GM12874 (cell line): ENCODE measurements around the gene ANKRD6.

Experiments used
- TF ChIP-seq, protein P1 (sequence below): IDR thresholded peaks from 2 replicates; pipeline ENCODE4 v1.5.1; 2011; ENCODE audit warnings: low read depth, mild to moderate bottlenecking, control low read depth, low read length, moderate library complexity; ENCODE audit not compliant: insufficient read depth

The ANKRD6 gene

DNA sequence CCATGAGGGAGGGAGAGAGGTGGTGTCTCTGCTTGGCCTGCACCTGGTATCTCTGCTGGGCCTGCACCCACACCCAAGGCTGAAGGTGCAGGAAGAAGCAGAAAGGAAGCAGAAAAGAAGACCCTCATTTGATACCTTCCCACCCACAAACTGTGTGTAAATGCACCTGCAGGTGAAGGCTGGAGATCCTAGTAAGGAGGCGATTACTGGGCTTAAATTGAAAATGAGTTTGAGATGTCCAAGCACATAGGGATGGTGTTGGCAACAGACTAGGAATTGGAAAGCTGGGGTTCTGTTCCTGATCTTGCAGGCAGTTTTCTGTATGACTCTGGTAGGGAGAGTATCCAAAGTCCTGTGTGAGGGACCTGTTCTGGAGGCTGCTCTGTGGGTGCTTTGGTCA lies 130.9 kb downstream of the ANKRD6 start:
- TF ChIP-seq, protein P1, sequence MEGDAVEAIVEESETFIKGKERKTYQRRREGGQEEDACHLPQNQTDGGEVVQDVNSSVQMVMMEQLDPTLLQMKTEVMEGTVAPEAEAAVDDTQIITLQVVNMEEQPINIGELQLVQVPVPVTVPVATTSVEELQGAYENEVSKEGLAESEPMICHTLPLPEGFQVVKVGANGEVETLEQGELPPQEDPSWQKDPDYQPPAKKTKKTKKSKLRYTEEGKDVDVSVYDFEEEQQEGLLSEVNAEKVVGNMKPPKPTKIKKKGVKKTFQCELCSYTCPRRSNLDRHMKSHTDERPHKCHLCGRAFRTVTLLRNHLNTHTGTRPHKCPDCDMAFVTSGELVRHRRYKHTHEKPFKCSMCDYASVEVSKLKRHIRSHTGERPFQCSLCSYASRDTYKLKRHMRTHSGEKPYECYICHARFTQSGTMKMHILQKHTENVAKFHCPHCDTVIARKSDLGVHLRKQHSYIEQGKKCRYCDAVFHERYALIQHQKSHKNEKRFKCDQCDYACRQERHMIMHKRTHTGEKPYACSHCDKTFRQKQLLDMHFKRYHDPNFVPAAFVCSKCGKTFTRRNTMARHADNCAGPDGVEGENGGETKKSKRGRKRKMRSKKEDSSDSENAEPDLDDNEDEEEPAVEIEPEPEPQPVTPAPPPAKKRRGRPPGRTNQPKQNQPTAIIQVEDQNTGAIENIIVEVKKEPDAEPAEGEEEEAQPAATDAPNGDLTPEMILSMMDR: no peak

DNA sequence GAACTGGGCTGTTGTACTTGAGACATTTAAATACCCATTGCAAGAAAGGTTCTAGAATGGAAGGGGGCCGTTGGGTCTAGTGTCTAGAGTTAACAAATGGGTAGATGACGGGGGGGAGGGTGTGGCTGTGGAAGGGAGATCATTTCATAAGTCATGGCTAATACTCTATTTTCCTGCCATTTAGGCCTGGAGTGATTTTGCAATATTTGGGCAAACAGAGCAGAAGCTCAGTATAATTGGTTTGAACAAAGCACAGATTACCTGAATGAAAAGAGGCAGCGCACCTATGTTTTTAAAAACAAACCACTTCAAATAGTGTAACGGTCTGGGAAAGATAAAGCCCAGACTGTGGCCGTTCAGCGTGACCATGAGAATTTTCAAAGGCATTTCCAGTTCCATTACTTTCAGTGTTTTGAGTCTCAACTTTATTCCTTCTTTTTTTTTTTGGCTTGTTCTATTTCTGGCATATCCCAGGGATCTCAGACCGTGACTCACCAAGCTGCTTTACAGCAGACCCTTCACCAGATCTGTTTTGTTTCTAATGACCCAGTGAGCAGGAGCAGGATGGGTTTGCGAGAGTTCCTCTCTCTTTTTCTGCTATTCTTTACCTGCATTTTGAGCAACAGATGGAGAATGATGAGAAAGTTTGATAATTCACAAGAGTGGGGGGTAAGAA lies 131.9 kb downstream of the ANKRD6 start:
- TF ChIP-seq, protein P1: no peak

DNA sequence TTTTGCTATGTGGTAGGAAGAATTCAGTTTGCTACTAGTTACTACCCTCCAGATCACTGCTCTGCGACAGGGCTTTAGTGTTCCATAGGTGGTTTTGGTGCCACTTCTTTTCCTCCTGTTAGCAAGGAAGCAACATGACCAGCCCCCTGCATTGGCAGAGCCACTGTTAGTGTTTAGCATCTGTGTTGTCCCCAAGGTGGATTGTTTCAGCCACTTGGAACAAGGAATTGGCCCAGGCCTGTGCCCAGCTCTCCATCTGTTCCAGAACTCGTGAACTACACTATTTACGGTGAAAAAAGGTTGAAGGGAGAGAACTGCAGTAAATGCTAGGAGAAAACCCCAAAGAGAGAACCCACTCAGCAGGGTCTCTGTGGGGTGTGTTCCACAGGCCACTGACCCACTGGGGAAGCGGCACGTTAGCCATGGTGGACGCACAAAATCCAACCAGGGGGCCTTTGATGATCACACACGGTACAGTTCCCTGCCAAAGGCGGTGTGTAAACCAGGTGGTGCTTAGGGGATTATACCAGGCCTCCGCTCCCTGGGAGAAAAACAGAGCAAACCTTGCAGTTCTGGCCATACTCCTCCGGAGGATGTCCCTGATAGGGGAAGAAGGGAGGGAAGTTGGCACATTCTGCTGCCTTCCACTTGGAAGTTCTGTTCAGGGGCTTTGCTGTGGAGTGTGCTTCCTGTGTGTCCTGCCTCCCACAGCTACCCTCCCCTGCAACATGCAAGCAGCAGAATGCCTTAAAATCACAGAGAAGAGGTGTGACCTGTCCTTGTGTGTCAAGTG lies 133.3 kb downstream of the ANKRD6 start:
- TF ChIP-seq, protein P1: no peak

DNA sequence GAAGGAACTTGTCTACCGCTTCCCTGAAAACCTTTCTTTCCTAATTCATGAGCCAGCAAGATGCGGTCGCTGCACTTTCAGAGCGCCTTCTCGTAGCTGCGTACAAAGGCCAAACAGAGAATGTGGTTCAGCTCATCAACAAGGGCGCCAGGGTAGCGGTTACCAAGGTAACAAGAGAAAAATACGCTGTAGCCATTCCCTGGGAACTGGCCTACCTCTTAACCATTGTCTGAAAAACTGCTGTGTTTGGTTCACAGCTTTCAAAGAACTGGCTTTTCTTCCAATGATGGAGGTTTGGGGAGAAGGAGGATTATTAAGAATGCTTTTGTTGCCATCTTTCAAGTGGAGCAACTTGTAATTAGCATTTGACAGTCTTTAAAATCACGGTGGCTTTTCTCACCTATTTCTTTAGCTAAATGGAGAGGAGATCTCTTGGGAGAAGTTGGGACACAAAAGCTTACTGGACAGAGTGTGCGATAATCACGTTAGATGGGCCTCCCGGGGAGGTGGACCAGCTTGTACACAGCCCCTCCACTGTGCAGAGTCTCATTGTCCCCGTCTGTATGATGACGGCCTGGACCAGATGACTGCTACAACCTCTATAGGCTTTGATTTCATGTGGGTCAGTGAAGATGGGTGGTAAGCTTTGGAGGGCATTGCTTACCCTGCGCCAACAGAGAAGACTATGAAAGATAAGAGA lies 134.1 kb downstream of the ANKRD6 start:
- TF ChIP-seq, protein P1: no peak

DNA sequence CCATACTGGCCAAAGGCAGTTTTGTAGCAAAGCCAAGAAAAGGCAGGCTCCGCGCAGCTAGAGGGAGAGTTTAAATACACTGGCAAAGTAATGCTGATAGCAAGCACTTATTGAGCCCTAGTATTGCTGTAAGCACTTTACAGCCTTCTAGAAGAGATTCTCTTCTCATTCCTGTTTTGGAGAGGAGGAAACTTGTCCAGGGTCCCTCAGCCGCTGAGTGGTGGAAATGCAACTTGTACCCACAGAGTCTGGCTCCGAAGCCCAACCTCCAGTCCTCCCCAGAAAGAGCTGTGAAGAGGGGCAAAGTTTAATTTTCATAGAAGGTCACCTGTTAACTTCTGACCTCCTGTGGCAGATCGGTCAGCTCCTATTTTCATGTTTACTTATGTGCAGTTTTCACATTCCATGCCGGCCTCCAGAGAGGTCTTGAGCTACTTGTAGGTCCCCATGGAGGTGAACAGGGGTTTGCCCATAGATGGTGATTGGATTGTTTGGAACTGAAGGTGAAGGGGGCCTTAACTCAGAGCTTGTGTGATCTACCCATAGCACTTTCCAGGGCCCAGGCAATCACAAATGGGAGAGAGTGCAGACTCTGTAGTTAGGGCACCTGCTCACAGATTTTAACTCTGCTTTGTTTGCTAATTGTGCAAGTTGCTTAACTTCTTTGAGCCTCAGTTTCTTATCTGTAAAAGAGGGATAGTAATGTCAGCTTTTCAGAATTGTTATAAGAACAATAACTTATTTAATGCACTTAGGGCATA lies 134.9 kb downstream of the ANKRD6 start:
- TF ChIP-seq, protein P1: no peak

DNA sequence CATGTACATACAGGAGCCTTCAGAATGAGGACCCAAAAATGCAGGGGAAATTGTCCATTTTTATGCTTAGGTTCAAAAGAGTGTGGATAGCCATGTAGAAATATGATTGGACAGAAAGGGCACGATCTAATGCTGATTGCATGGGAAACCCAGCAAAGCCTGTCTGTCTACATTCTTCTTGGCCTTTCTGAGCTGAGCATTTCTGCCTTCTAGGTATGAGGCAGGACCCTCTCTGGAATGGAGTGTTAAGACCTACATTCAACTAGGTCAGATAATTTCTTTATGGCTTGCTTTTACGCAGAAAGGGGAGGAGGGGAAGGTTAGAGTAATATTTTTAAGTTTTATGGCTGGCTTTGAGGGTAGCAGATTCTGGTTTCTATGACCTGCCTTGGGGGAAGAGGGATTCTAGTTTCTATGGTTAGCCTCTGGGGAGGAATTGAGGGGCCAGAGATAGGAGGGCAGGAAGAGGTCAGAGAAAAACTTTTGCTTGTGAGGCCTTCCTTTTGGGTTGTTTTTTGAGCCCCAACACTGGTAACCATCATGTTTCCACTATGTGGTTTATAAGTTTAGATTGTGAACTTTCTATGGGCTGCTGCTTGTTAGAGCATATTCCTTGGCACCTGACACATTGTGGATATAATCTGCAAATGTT lies 142.1 kb downstream of the ANKRD6 start:
- TF ChIP-seq, protein P1: no peak
